HCT116 (cell line): Measurements from ENCODE around the gene CLCN5. TPM values are rescaled to one million over a fixed set of nuclear protein-coding genes. Genes with fewer than 3 reads are reported as not detected.

Experiments
- ATAC-seq: fragments of 200-7000 bp; cut with Tn5 transposase; 2 replicates; pipeline ENCODE4 v1.9.1; 2020; ENCODE audit warnings: mild to moderate bottlenecking, moderate library complexity
- BruUV-seq: library from RNA; stranded (reverse); fragments of 400-500 nt; replicated peaks from 2 replicates; lab custom pipeline; 2021; lab: Mats Ljungman, UMichigan
- CTCF ChIA-PET: fragments of 300-600 bp; sonication (Branson Sonifier 250); formaldehyde crosslinking; loops from one replicate; lab custom pipeline; 2021; ENCODE audit warnings: antibody characterized with exemption; lab: Charles Lee
- POLR2A ChIA-PET: fragments of 300-600, 350-600 bp; sonication (Branson Sonifier 250); formaldehyde crosslinking; loops from one replicate; lab custom pipeline; 2021; ENCODE audit warnings: antibody characterized with exemption; lab: Charles Lee
- RAD21 ChIA-PET, 2 experiments: fragments of 300-600 bp; sonication (Branson Sonifier 250); formaldehyde crosslinking; loops; one replicate each; lab custom pipeline; 2023; ENCODE audit warnings: low total read pairs in 2 of 2; ENCODE audit not compliant: uncharacterized antibody in 2 of 2, unreplicated experiment in 2 of 2, low non-redundant PET in 1 of 2; lab: Charles Lee
- DNase-seq: peaks from one replicate; pipeline ENCODE4 v3.0.0-alpha.2; 2010; ENCODE audit warnings: low read depth, low spot score
- H2AFZ ChIP-seq: fragments of 200-600 bp; shearing (Covaris generic), sonication (generic); 2 replicates; pipeline ENCODE4 v1.6.1; 2017; ENCODE audit warnings: low read depth, mixed run types, mixed read lengths, antibody characterized with exemption, low read length; ENCODE audit not compliant: poor library complexity, severe bottlenecking
- H3K27ac ChIP-seq: 2 replicates; pipeline ENCODE4 v1.5.1; 2012; ENCODE audit warnings: low read depth, low read length
- H3K27me3 ChIP-seq: fragments of 200-600 bp; sonication (generic); 2 replicates; pipeline ENCODE4 v1.6.1; 2016; ENCODE audit warnings: mixed run types, low read length, mixed read lengths; ENCODE audit not compliant: insufficient read depth
- H3K36me3 ChIP-seq, 2 experiments: fragments of 200-500 bp in 1 of 2; fragments of 200-600 bp in 1 of 2; sonication (Bioruptor generic) in 1 of 2; sonication (generic) in 1 of 2; 2 replicates each; pipeline versions ENCODE4 v1.5.1 to v1.6.1; 2014 to 2016; ENCODE audit warnings: low read length in 2 of 2, inconsistent platforms in 1 of 2, mixed read lengths in 1 of 2, mixed run types in 1 of 2; ENCODE audit not compliant: insufficient read depth in 2 of 2, control insufficient read depth in 1 of 2
- H3K4me1 ChIP-seq, 2 experiments: fragments of 200-600 bp in 1 of 2; sonication (generic) in 1 of 2; 2 replicates each; pipeline versions ENCODE4 v1.5.1 to v1.6.1; 2012 to 2017; ENCODE audit warnings: low read length in 2 of 2, inconsistent platforms in 1 of 2, mild to moderate bottlenecking in 1 of 2, mixed read lengths in 1 of 2, mixed run types in 1 of 2, moderate library complexity in 1 of 2; ENCODE audit not compliant: insufficient read depth in 2 of 2, control insufficient read depth in 1 of 2
- H3K4me2 ChIP-seq: fragments of 200-600 bp; sonication (generic); 2 replicates; pipeline ENCODE4 v1.6.1; 2017; ENCODE audit warnings: mixed run types, low read length, mixed read lengths
- H3K4me3 ChIP-seq, 2 experiments: fragments of 200-600 bp in 1 of 2; sonication (generic) in 1 of 2; replicated peaks in 1 of 2; 2 replicates each; pipeline ENCODE4 v1.5.1; 2011 to 2016; ENCODE audit warnings: low read length in 2 of 2, control low read depth in 1 of 2, low read depth in 1 of 2, mild to moderate bottlenecking in 1 of 2, mixed read lengths in 1 of 2, mixed run types in 1 of 2
- H3K79me2 ChIP-seq: fragments of 200-600 bp; sonication (generic); 2 replicates; pipeline ENCODE4 v1.6.1; 2017; ENCODE audit warnings: mild to moderate bottlenecking, mixed run types, low read length, moderate library complexity, mixed read lengths; ENCODE audit not compliant: insufficient read depth
- H3K9ac ChIP-seq: fragments of 200-600 bp; sonication (generic); 2 replicates; pipeline ENCODE4 v1.6.1; 2016; ENCODE audit warnings: low read length, mixed read lengths
- H3K9me2 ChIP-seq: fragments of 200-600 bp; sonication (generic), shearing (Covaris generic); 2 replicates; pipeline ENCODE4 v1.6.1; 2017; ENCODE audit warnings: mixed run types, mild to moderate bottlenecking, moderate library complexity; ENCODE audit not compliant: insufficient read depth
- H3K9me3 ChIP-seq, 2 experiments: fragments of 200-500 bp in 1 of 2; fragments of 200-600 bp in 1 of 2; sonication (Bioruptor generic) in 1 of 2; sonication (generic) in 1 of 2; 2 replicates each; pipeline ENCODE4 v1.6.1; 2014 to 2017; ENCODE audit warnings: low read length in 2 of 2, mixed read lengths in 2 of 2, inconsistent platforms in 1 of 2, low read depth in 1 of 2, mild to moderate bottlenecking in 1 of 2, mixed run types in 1 of 2, moderate library complexity in 1 of 2; ENCODE audit not compliant: control insufficient read depth in 1 of 2, insufficient read depth in 1 of 2
- H4K20me1 ChIP-seq: fragments of 200-600 bp; sonication (generic), shearing (Covaris generic); 2 replicates; pipeline ENCODE4 v1.6.1; 2017; ENCODE audit warnings: mixed run types, mild to moderate bottlenecking, moderate library complexity; ENCODE audit not compliant: insufficient read depth
- ELF1 ChIP-seq: IDR thresholded peaks from 2 replicates; pipeline ENCODE4 v1.6.1; 2012; ENCODE audit warnings: low read depth, borderline replicate concordance
- JUND ChIP-seq: IDR thresholded peaks from 2 replicates; pipeline ENCODE4 v1.6.1; 2012
- POLR2AphosphoS5 ChIP-seq: IDR thresholded peaks from 2 replicates; pipeline ENCODE4 v1.6.1; 2011; ENCODE audit warnings: mild to moderate bottlenecking, low read depth, low read length, moderate library complexity
- RAD21 ChIP-seq: IDR thresholded peaks from 2 replicates; pipeline ENCODE4 v1.6.1; 2012; ENCODE audit warnings: low read depth, mild to moderate bottlenecking
- SRF ChIP-seq: IDR thresholded peaks from 2 replicates; pipeline ENCODE4 v1.6.1; 2012; ENCODE audit warnings: low read depth
- TCF7L2 ChIP-seq: IDR thresholded peaks from 2 replicates; pipeline ENCODE4 v1.7.0; 2011; ENCODE audit warnings: borderline replicate concordance, inconsistent platforms; ENCODE audit not compliant: insufficient read depth, insufficient read length; ENCODE audit errors: extremely low read depth
- YY1 ChIP-seq: IDR thresholded peaks from 2 replicates; pipeline ENCODE4 v1.6.1; 2011; ENCODE audit warnings: low read length, low read depth, moderate library complexity, mild to moderate bottlenecking; ENCODE audit not compliant: insufficient replicate concordance; ENCODE audit errors: extremely low read depth
- ZNF274 ChIP-seq: fragments of 200-500 bp; sonication (Bioruptor generic); IDR thresholded peaks from 2 replicates; pipeline ENCODE4 v1.6.1; 2014; ENCODE audit warnings: mild to moderate bottlenecking, low read depth, low read length, inconsistent platforms
- intact Hi-C: fragments of 100-400 bp; cut with micrococcal nuclease; formaldehyde crosslinking; loops from 2 replicates; pipeline ENCODE4 v1.10.0; 2022
- total RNA-seq: library from RNA; stranded (reverse); gene quantifications from one replicate; pipeline ENCODE4 v1.2.1, GENCODE V29; 2021; ENCODE audit not compliant: unreplicated experiment

The CLCN5 gene
- total RNA-seq, 1 experiment from 2014 or later, result 6.1 TPM

GRCh38 chrX:49921109-49921508, 1.3 kb upstream of the CLCN5 start:
- ChIA-PET CTCF (interaction anchor here (1.1 kb wide), 1 partner anchor 16 kb away, joined by 3 read pairs; no protein-coding TSS in a partner anchor), POLR2A (no interaction called here), RAD21 (no interaction called here)
- DNase-seq (no peak), ATAC-seq (no peak)
- Histone ChIP-seq H3K79me2 (no peaks in the 10 kb centered on the region), H3K27ac (no peak overlapping the region), H3K36me3 (no peaks in the 10 kb centered on the region), H2AFZ (no peak overlapping the region), H4K20me1 (no peaks in the 10 kb centered on the region), H3K27me3 (no peaks in the 10 kb centered on the region), H3K4me1 (peaks cover 0 to 13% of the 10 kb centered on the region in 2 experiments; a peak in 2 of 4 replicates), H3K4me3 (no peak overlapping the region), H3K4me2 (no peak overlapping the region), H3K9me3 (no peaks in the 10 kb centered on the region), H3K9me2 (no peaks in the 10 kb centered on the region), H3K9ac (no peak overlapping the region)
- intact Hi-C loops, result loop anchor here (5.0 kb wide), 1 partner anchor 79 kb away; no protein-coding TSS in a partner anchor
- TF ChIP-seq ZNF274 (no peak), JUND (no peak), TCF7L2 (no peak), ELF1 (no peak), POLR2AphosphoS5 (no peak), YY1 (no peak), SRF (no peak)
- no TSS peak for BruUV-seq

GRCh38 chrX:49925176-49925575, 2.8 kb downstream of the CLCN5 start:
- H3K9me2 ChIP-seq, result no peaks in the 10 kb centered on the region
- H3K4me1 ChIP-seq, result peaks cover 0 to 13% of the 10 kb centered on the region in 2 experiments; a peak in 2 of 4 replicates
- RAD21 ChIA-PET, result no interaction called here
- H4K20me1 ChIP-seq, result no peaks in the 10 kb centered on the region
- DNase-seq, result no peak
- no peaks in the 10 kb centered on the region for H3K36me3 ChIP-seq
- no peak for TF ChIP-seq RAD21
- TF ChIP-seq YY1, result no peak
- TF ChIP-seq, all 23 proteins: peak for 0
- BruUV-seq, result no TSS peak
- intact Hi-C loops, result no loop called here
- Histone ChIP-seq H3K79me2 (no peaks in the 10 kb centered on the region), H3K27me3 (no peaks in the 10 kb centered on the region), H3K27ac (no peak overlapping the region), H3K4me2 (no peak overlapping the region), H3K9me3 (no peaks in the 10 kb centered on the region), H3K4me3 (no peak overlapping the region), H2AFZ (no peak overlapping the region), H3K9ac (no peak overlapping the region)
- CTCF ChIA-PET, result no interaction called here
- ATAC-seq, result no peak
- POLR2A ChIA-PET, result no interaction called here
